ENCODE results near the gene CDC14B.

Gene CDC14B

GRCh38 chr9:96483197-96483596 is 136.4 kb downstream of the CDC14B start:
- no peak overlapping the region for H3K27ac ChIP-seq (ENCODE audit: insufficient read depth in 1 of 2, low read depth in 1 of 2, low read length in 2 of 2, poor library complexity in 1 of 2, severe bottlenecking in 2 of 2)
- WGBS (ENCODE audit: insufficient coverage): 83% methylated on average over 1 of the region's 4 CpGs
- H3K9me3 ChIP-seq (ENCODE audit: control extremely low read depth in 1 of 5, control insufficient read depth in 4 of 5, insufficient read depth in 2 of 5, low read depth in 1 of 5, low read length in 4 of 5): no peaks in the 10 kb centered on the region
- H3K36me3 ChIP-seq (ENCODE audit: control insufficient read depth in 4 of 4, insufficient read depth in 4 of 4, low read length in 3 of 4): peaks cover 0 to 3% (median 0%) of the 10 kb centered on the region in 4 experiments
- CTCF ChIA-PET: no interaction called here
- POLR2A ChIA-PET: no interaction called here
- no peaks in the 10 kb centered on the region for H3K27me3 ChIP-seq (replicated peaks in 2 of 5; ENCODE audit: control insufficient read depth in 4 of 5, insufficient read depth in 5 of 5, low read length in 4 of 5)
- no peak for DNase-seq
- H3K4me3 ChIP-seq (ENCODE audit: control insufficient read depth in 1 of 7, extremely low read depth in 1 of 7, insufficient read depth in 4 of 7, low read depth in 2 of 7, low read length in 6 of 7): no peak overlapping the region
- H3K4me1 ChIP-seq (ENCODE audit: control extremely low read depth in 1 of 4, control insufficient read depth in 4 of 4, insufficient read depth in 4 of 4, low read length in 3 of 4): no peaks in the 10 kb centered on the region

- Histone ChIP-seq H3K36me3 (ENCODE audit: control insufficient read depth in 4 of 4, insufficient read depth in 4 of 4, low read length in 3 of 4) (peaks cover 0 to 3% (median 0%) of the 10 kb centered on the region in 4 experiments), H3K4me1 (ENCODE audit: control extremely low read depth in 1 of 4, control insufficient read depth in 4 of 4, insufficient read depth in 4 of 4, low read length in 3 of 4) (no peaks in the 10 kb centered on the region), H3K27ac (ENCODE audit: insufficient read depth in 1 of 2, low read depth in 1 of 2, low read length in 2 of 2, poor library complexity in 1 of 2, severe bottlenecking in 2 of 2) (no peak overlapping the region), H3K27me3 (replicated peaks in 2 of 5; ENCODE audit: control insufficient read depth in 4 of 5, insufficient read depth in 5 of 5, low read length in 4 of 5) (no peaks in the 10 kb centered on the region), H3K9me3 (ENCODE audit: control extremely low read depth in 1 of 5, control insufficient read depth in 4 of 5, insufficient read depth in 2 of 5, low read depth in 1 of 5, low read length in 4 of 5) (no peaks in the 10 kb centered on the region), H3K4me3 (ENCODE audit: control insufficient read depth in 1 of 7, extremely low read depth in 1 of 7, insufficient read depth in 4 of 7, low read depth in 2 of 7, low read length in 6 of 7) (no peak overlapping the region)
- no peak for DNase-seq
- ChIA-PET POLR2A (interaction anchor here (0.6 kb wide), 1 partner anchor 15 kb away, joined by 3 read pairs; no protein-coding TSS in a partner anchor), CTCF (no interaction called here)
- no CpG with 5 or more reads among the region's 2 CpGs for WGBS (ENCODE audit: insufficient coverage)
Observed at GRCh38 chr9:96482476-96482875, 137.2 kb downstream of the CDC14B start.

- H3K4me3 ChIP-seq (ENCODE audit: control insufficient read depth in 1 of 7, extremely low read depth in 1 of 7, insufficient read depth in 4 of 7, low read depth in 2 of 7, low read length in 6 of 7): no peak overlapping the region
- H3K9me3 ChIP-seq (ENCODE audit: control extremely low read depth in 1 of 5, control insufficient read depth in 4 of 5, insufficient read depth in 2 of 5, low read depth in 1 of 5, low read length in 4 of 5): no peaks in the 10 kb centered on the region
- no peak for DNase-seq
- peaks cover 0 to 3% (median 0%) of the 10 kb centered on the region in 4 experiments for H3K36me3 ChIP-seq (ENCODE audit: control insufficient read depth in 4 of 4, insufficient read depth in 4 of 4, low read length in 3 of 4)
- POLR2A ChIA-PET: no interaction called here
- CTCF ChIA-PET: no interaction called here
- no peaks in the 10 kb centered on the region for H3K4me1 ChIP-seq (ENCODE audit: control extremely low read depth in 1 of 4, control insufficient read depth in 4 of 4, insufficient read depth in 4 of 4, low read length in 3 of 4)
- no CpG with 5 or more reads among the region's 3 CpGs for WGBS (ENCODE audit: insufficient coverage)
- H3K27ac ChIP-seq (ENCODE audit: insufficient read depth in 1 of 2, low read depth in 1 of 2, low read length in 2 of 2, poor library complexity in 1 of 2, severe bottlenecking in 2 of 2): no peak overlapping the region
- H3K27me3 ChIP-seq (replicated peaks in 2 of 5; ENCODE audit: control insufficient read depth in 4 of 5, insufficient read depth in 5 of 5, low read length in 4 of 5): no peaks in the 10 kb centered on the region
Observed at GRCh38 chr9:96480736-96481135, 138.9 kb downstream of the CDC14B start.

- POLR2A ChIA-PET: no interaction called here
- Histone ChIP-seq H3K4me3 (ENCODE audit: control insufficient read depth in 1 of 7, extremely low read depth in 1 of 7, insufficient read depth in 4 of 7, low read depth in 2 of 7, low read length in 6 of 7) (no peak overlapping the region), H3K27ac (ENCODE audit: insufficient read depth in 1 of 2, low read depth in 1 of 2, low read length in 2 of 2, poor library complexity in 1 of 2, severe bottlenecking in 2 of 2) (no peak overlapping the region), H3K27me3 (replicated peaks in 2 of 5; ENCODE audit: control insufficient read depth in 4 of 5, insufficient read depth in 5 of 5, low read length in 4 of 5) (no peaks in the 10 kb centered on the region), H3K4me1 (ENCODE audit: control extremely low read depth in 1 of 4, control insufficient read depth in 4 of 4, insufficient read depth in 4 of 4, low read length in 3 of 4) (no peaks in the 10 kb centered on the region), H3K36me3 (ENCODE audit: control insufficient read depth in 4 of 4, insufficient read depth in 4 of 4, low read length in 3 of 4) (no peaks in the 10 kb centered on the region), H3K9me3 (ENCODE audit: control extremely low read depth in 1 of 5, control insufficient read depth in 4 of 5, insufficient read depth in 2 of 5, low read depth in 1 of 5, low read length in 4 of 5) (no peaks in the 10 kb centered on the region)
- CTCF ChIA-PET: interaction anchor here (0.6 kb wide), 2 partner anchors 150 to 365 kb away, joined by 3 to 4 read pairs; no protein-coding TSS in a partner anchor
- DNase-seq: no peak
- 100% methylated on average over 2 of the region's 4 CpGs for WGBS (ENCODE audit: insufficient coverage)
Observed at GRCh38 chr9:96478829-96479371, 140.7 kb downstream of the CDC14B start.

- Histone ChIP-seq H3K4me1 (ENCODE audit: control extremely low read depth in 1 of 4, control insufficient read depth in 4 of 4, insufficient read depth in 4 of 4, low read length in 3 of 4) (no peaks in the 10 kb centered on the region), H3K4me3 (ENCODE audit: control insufficient read depth in 1 of 7, extremely low read depth in 1 of 7, insufficient read depth in 4 of 7, low read depth in 2 of 7, low read length in 6 of 7) (no peak overlapping the region), H3K9me3 (ENCODE audit: control extremely low read depth in 1 of 5, control insufficient read depth in 4 of 5, insufficient read depth in 2 of 5, low read depth in 1 of 5, low read length in 4 of 5) (no peaks in the 10 kb centered on the region), H3K27me3 (replicated peaks in 2 of 5; ENCODE audit: control insufficient read depth in 4 of 5, insufficient read depth in 5 of 5, low read length in 4 of 5) (no peaks in the 10 kb centered on the region), H3K27ac (ENCODE audit: insufficient read depth in 1 of 2, low read depth in 1 of 2, low read length in 2 of 2, poor library complexity in 1 of 2, severe bottlenecking in 2 of 2) (no peak overlapping the region), H3K36me3 (ENCODE audit: control insufficient read depth in 4 of 4, insufficient read depth in 4 of 4, low read length in 3 of 4) (peaks cover 0 to 3% (median 0%) of the 10 kb centered on the region in 4 experiments)
- no peak for DNase-seq
- WGBS (ENCODE audit: insufficient coverage): 93% methylated on average over 4 of the region's 5 CpGs
- ChIA-PET POLR2A (no interaction called here), CTCF (interaction anchor here (1.1 kb wide), 1 partner anchor 10 kb away, joined by 4 read pairs; no protein-coding TSS in a partner anchor)
Observed at GRCh38 chr9:96476591-96476990, 143.1 kb downstream of the CDC14B start.

GRCh38 chr9:96476013-96476412 is 143.6 kb downstream of the CDC14B start:
- ChIA-PET POLR2A (no interaction called here), CTCF (interaction anchor here (1.1 kb wide), 1 partner anchor 10 kb away, joined by 4 read pairs; no protein-coding TSS in a partner anchor)
- peaks cover 0 to 3% (median 0%) of the 10 kb centered on the region in 4 experiments for H3K36me3 ChIP-seq (ENCODE audit: control insufficient read depth in 4 of 4, insufficient read depth in 4 of 4, low read length in 3 of 4)

GRCh38 chr9:96467784-96468183 is 151.9 kb downstream of the CDC14B start:
- Histone ChIP-seq H3K9me3 (ENCODE audit: control extremely low read depth in 1 of 5, control insufficient read depth in 4 of 5, insufficient read depth in 2 of 5, low read depth in 1 of 5, low read length in 4 of 5) (no peaks in the 10 kb centered on the region), H3K4me3 (ENCODE audit: control insufficient read depth in 1 of 7, extremely low read depth in 1 of 7, insufficient read depth in 4 of 7, low read depth in 2 of 7, low read length in 6 of 7) (no peak overlapping the region), H3K27ac (ENCODE audit: insufficient read depth in 1 of 2, low read depth in 1 of 2, low read length in 2 of 2, poor library complexity in 1 of 2, severe bottlenecking in 2 of 2) (no peak overlapping the region), H3K36me3 (ENCODE audit: control insufficient read depth in 4 of 4, insufficient read depth in 4 of 4, low read length in 3 of 4) (peaks cover 0 to 4% (median 0%) of the 10 kb centered on the region in 4 experiments), H3K4me1 (ENCODE audit: control extremely low read depth in 1 of 4, control insufficient read depth in 4 of 4, insufficient read depth in 4 of 4, low read length in 3 of 4) (no peaks in the 10 kb centered on the region), H3K27me3 (replicated peaks in 2 of 5; ENCODE audit: control insufficient read depth in 4 of 5, insufficient read depth in 5 of 5, low read length in 4 of 5) (no peaks in the 10 kb centered on the region)
- DNase-seq: no peak
- ChIA-PET CTCF (interaction anchor here (1.4 kb wide), 1 partner anchor 11 kb away, joined by 4 read pairs; no protein-coding TSS in a partner anchor), POLR2A (interaction anchor here (0.6 kb wide), 1 partner anchor 15 kb away, joined by 3 read pairs; no protein-coding TSS in a partner anchor)
- 100% methylated on average over 3 of the region's 5 CpGs for WGBS (ENCODE audit: insufficient coverage)

More at GRCh38 chr9:96476013-96476412, 143.6 kb downstream of the CDC14B start:
- DNase-seq: no peak
- Histone ChIP-seq H3K27ac (ENCODE audit: insufficient read depth in 1 of 2, low read depth in 1 of 2, low read length in 2 of 2, poor library complexity in 1 of 2, severe bottlenecking in 2 of 2) (no peak overlapping the region), H3K4me1 (ENCODE audit: control extremely low read depth in 1 of 4, control insufficient read depth in 4 of 4, insufficient read depth in 4 of 4, low read length in 3 of 4) (no peaks in the 10 kb centered on the region), H3K4me3 (ENCODE audit: control insufficient read depth in 1 of 7, extremely low read depth in 1 of 7, insufficient read depth in 4 of 7, low read depth in 2 of 7, low read length in 6 of 7) (no peak overlapping the region), H3K27me3 (replicated peaks in 2 of 5; ENCODE audit: control insufficient read depth in 4 of 5, insufficient read depth in 5 of 5, low read length in 4 of 5) (no peaks in the 10 kb centered on the region), H3K9me3 (ENCODE audit: control extremely low read depth in 1 of 5, control insufficient read depth in 4 of 5, insufficient read depth in 2 of 5, low read depth in 1 of 5, low read length in 4 of 5) (no peaks in the 10 kb centered on the region)
- no CpG with 5 or more reads among the region's 4 CpGs for WGBS (ENCODE audit: insufficient coverage)

Data from common myeloid progenitor, CD34-positive (primary cell).